Uterus (tissue), 2 donors: ENCODE measurements around the gene PDGFRB.

Source experiments
- POLR2A ChIP-seq, 2 donors: fragments of 450-650 bp; IDR thresholded peaks; one replicate each; pipeline ENCODE4 v1.6.1; 2016; ENCODE audit warnings: antibody characterized with exemption in 2 of 2, mild to moderate bottlenecking in 1 of 2, moderate library complexity in 1 of 2
- TF ChIP-seq, protein P1 (sequence below), 4 experiments: fragments of 200-600 bp in 2 of 4; fragments of 450-650 bp in 2 of 4; sonication (generic) in 2 of 4; IDR thresholded peaks; one replicate each; pipeline ENCODE4 v1.5.1; 2016 to 2019; ENCODE audit warnings: antibody characterized with exemption in 4 of 4, mild to moderate bottlenecking in 2 of 4, moderate library complexity in 1 of 4

DNA sequence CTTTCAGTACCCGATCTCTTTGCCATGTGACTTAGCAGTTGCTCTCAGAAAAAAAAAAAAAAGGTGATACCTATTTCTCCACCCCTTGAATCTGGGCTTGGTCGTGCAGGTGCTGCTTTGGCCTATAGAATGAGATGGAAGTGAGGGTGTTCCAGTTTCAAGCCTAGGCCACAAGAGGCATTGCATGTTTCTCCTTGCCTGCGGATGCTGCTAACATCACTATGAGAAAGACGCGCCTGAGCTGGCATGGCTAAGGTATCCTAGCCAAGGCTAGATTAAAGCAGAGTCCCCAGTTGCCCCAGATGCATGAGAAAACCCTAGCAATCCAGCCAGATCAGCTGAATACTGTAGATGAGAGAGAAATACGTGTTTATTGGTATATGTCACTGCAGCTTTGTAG is 54.6 kb downstream of the PDGFRB start:
- TF ChIP-seq, protein P1, sequence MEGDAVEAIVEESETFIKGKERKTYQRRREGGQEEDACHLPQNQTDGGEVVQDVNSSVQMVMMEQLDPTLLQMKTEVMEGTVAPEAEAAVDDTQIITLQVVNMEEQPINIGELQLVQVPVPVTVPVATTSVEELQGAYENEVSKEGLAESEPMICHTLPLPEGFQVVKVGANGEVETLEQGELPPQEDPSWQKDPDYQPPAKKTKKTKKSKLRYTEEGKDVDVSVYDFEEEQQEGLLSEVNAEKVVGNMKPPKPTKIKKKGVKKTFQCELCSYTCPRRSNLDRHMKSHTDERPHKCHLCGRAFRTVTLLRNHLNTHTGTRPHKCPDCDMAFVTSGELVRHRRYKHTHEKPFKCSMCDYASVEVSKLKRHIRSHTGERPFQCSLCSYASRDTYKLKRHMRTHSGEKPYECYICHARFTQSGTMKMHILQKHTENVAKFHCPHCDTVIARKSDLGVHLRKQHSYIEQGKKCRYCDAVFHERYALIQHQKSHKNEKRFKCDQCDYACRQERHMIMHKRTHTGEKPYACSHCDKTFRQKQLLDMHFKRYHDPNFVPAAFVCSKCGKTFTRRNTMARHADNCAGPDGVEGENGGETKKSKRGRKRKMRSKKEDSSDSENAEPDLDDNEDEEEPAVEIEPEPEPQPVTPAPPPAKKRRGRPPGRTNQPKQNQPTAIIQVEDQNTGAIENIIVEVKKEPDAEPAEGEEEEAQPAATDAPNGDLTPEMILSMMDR (IDR thresholded peaks at IDR 0.05): no peak
- no peak for TF ChIP-seq POLR2A (IDR thresholded peaks at IDR 0.05)
